SU-DHL-6 (cell line): ENCODE measurements around the gene ZNF335.

Source experiments
- CTCF ChIP-seq: fragments of 200-600 bp; sonication (generic); IDR thresholded peaks from one replicate; pipeline ENCODE4 v1.5.1; 2017; ENCODE audit warnings: antibody characterized with exemption, mild to moderate bottlenecking, low read length, moderate library complexity; ENCODE audit not compliant: insufficient read depth, poor library complexity, severe bottlenecking
- EZH2phosphoT487 ChIP-seq: fragments of 200-600 bp; sonication (generic), shearing (Covaris generic); conservative IDR thresholded peaks from 2 replicates; pipeline ENCODE4 v1.6.1; 2018; ENCODE audit warnings: mild to moderate bottlenecking, antibody characterized with exemption, low read length, moderate library complexity, mixed read lengths

GRCh38 chr20:45974896-45975565, 3.0 kb upstream of the ZNF335 start:
- TF ChIP-seq CTCF (no peak), EZH2phosphoT487 (no peak)
